Measurements from ENCODE around the gene OR2AE1. TPM values are rescaled to one million over a fixed set of nuclear protein-coding genes. Genes with fewer than 3 reads are reported as not detected.

OR2AE1 gene
- total and polyA plus RNA-seq, 2 of the 13 experiments (the other 11 are each of a cell fraction or from before 2014, with no cell fraction given) = not detected

DNA sequence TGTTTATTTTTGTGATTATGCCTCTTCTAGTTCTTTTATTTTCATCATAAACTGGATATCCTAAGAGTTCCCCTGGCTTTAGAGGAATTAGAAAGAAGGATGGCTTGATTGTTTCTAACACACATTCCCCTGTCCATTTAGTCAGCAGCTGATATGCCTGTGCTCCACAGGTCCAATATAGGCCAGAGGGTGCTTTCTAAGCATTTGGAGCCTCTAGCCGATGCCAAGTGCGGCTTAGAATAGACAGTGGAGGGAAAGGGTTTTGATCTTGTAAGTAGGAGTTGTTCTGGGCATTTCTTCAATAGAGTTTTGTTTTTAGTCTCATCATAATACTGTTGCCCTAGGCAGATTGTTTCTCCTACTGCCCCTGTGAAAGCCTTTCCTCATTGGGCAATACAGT is 42.5 kb downstream of the OR2AE1 start:
- ATAC-seq (no peak), DNase-seq (ENCODE audit: low spot score) (no peak), FAIRE-seq (no peak)
- 100% methylated on average over 2 of the region's 2 CpGs for WGBS (ENCODE audit: low lambda C conversion rate)
- H3K9ac ChIP-seq (ENCODE audit: insufficient read depth, low read depth, low read length) = no peak overlapping the region
- ChIA-PET POLR2A (interaction anchor here (1.5 kb wide), 1 partner anchor 203 kb away, joined by 3 read pairs; no protein-coding TSS in a partner anchor), CTCF (ENCODE audit: low intra/inter-chr PET ratio, low total read pairs) (no interaction called here)
- no peak overlapping the region for H3K27ac ChIP-seq (ENCODE audit: extremely low read length, insufficient read depth, low read length)
- peaks cover 64% of the 10 kb centered on the region for H3K4me1 ChIP-seq (ENCODE audit: insufficient read depth, low read length)
- intact Hi-C loops (cut with micrococcal nuclease; ENCODE audit: unreplicated experiment) (loop anchor here (5.0 kb wide), 1 partner anchor 37 kb away; no protein-coding TSS in a partner anchor), in situ Hi-C loops (cut with HindIII; ENCODE audit: extremely low pct_ligation_motif_present, low pct_unique_long_range_greater_than_20kb) (no loop called here)
- H3K27me3 ChIP-seq (ENCODE audit: control insufficient read depth in 1 of 2, insufficient read depth in 2 of 2, low read length in 2 of 2) = no peaks in the 10 kb centered on the region
- BruUV-seq (replicated peaks) = no TSS peak
- H3K4me2 ChIP-seq (ENCODE audit: low read depth, low read length) = no peak overlapping the region
- no peak overlapping the region for H2AFZ ChIP-seq (ENCODE audit: low read length)
- TF ChIP-seq MNT (IDR thresholded peaks at IDR 0.05) (no peak), XRCC5 (optimal IDR thresholded peaks at IDR 0.05; ENCODE audit: low read length) (no peak), SIX1 (CRISPR knock-in tag; IDR thresholded peaks at IDR 0.05; ENCODE audit: borderline replicate concordance) (no peak), SRSF9 (IDR thresholded peaks at IDR 0.05; ENCODE audit: borderline replicate concordance, insufficient read depth, low read depth, low read length, poor library complexity, severe bottlenecking) (no peak)
- TF ChIP-seq, protein P1, sequence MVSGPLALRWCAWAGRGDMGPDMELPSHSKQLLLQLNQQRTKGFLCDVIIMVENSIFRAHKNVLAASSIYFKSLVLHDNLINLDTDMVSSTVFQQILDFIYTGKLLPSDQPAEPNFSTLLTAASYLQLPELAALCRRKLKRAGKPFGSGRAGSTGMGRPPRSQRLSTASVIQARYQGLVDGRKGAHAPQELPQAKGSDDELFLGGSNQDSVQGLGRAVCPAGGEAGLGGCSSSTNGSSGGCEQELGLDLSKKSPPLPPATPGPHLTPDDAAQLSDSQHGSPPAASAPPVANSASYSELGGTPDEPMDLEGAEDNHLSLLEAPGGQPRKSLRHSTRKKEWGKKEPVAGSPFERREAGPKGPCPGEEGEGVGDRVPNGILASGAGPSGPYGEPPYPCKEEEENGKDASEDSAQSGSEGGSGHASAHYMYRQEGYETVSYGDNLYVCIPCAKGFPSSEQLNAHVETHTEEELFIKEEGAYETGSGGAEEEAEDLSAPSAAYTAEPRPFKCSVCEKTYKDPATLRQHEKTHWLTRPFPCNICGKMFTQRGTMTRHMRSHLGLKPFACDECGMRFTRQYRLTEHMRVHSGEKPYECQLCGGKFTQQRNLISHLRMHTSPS (CRISPR knock-in tag; IDR thresholded peaks at IDR 0.05; ENCODE audit: low read depth) = no peak
- TF ChIP-seq, protein P2, sequence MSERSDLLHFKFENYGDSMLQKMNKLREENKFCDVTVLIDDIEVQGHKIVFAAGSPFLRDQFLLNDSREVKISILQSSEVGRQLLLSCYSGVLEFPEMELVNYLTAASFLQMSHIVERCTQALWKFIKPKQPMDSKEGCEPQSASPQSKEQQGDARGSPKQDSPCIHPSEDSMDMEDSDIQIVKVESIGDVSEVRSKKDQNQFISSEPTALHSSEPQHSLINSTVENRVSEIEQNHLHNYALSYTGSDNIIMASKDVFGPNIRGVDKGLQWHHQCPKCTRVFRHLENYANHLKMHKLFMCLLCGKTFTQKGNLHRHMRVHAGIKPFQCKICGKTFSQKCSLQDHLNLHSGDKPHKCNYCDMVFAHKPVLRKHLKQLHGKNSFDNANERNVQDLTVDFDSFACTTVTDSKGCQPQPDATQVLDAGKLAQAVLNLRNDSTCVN (CRISPR knock-in tag; IDR thresholded peaks at IDR 0.05; ENCODE audit: borderline replicate concordance) = no peak
- no peaks in the 10 kb centered on the region for H4K20me1 ChIP-seq (ENCODE audit: insufficient read depth, low read length)
- H3K4me3 ChIP-seq (replicated peaks in 1 of 3; ENCODE audit: insufficient read depth in 1 of 3, low read depth in 2 of 3, low read length in 3 of 3) = no peak overlapping the region
- H3K79me2 ChIP-seq (ENCODE audit: insufficient read depth, low read length) = no peaks in the 10 kb centered on the region
- no peaks in the 10 kb centered on the region for H3K9me3 ChIP-seq (ENCODE audit: low read length)
- no peaks in the 10 kb centered on the region for H3K36me3 ChIP-seq (replicated peaks in 1 of 2; ENCODE audit: control insufficient read depth in 1 of 2, insufficient read depth in 2 of 2, low read length in 2 of 2)
